Globus pallidus (tissue), 1 donor: Measurements from ENCODE around the gene TMEM169.
"Not testable (repeated sequence)": the region's sequence is repeated elsewhere in the genome, so short reads cannot be mapped to it uniquely, and the experiment has no call there.

Experiments
- DNase-seq: peaks from one replicate; pipeline ENCODE4 v3.0.0-alpha.2; 2015; ENCODE audit warnings: low spot score

The TMEM169 gene

DNA sequence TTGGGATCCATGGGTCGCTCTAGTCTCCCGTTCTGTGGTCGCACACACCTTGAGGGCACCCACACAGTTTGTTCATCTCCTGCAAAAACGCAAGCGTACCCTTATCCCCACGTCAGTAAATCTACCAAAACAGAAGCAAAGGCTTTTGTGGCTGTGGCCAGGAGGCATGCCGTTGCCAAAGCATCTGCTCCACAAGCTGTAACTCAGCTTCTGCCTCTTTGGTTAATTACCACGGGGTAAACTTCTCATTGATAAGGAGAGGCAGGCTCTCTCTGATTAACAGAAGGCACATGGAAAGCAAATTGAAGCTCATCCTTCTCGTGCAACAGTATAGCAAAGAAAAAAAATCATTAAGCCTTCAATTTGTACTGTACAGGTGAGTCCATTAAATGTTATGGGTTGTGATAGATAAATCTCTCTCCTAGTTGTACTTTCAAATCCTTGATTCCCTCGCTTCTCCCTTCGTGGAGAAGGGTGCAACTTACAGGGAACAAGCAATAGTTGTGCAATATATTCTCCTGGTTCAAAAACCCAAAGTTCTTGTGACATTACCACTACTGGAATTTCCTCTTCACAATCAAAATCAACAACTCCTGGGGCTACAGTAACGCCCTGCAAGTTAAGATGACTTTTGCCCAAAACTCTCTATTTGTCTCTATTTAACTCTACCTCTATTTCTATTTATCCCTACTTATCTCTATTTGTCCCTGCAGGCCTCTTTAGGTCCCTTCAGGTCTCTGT, 10.4 kb upstream of the TMEM169 start:
- DNase-seq, result no peak

DNA sequence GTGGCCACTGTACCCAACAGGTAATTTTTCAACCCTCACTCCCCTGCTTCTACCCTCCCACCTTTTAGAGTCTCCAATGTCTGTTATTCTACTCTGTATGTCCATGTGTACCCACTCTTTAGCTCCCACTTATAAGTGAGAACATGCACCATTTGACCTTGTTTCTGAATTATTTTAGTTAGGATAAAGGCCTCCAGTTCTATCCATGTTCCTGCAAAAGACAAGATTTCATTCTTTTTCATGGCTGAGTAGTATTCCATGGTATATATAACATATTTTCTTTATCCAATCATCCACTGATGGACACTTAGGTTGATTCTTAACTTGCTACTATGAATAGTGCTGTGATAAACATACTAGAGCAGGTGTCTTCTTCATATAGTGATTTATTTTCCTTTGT, 9.2 kb upstream of the TMEM169 start:
- DNase-seq, result no peak

DNA sequence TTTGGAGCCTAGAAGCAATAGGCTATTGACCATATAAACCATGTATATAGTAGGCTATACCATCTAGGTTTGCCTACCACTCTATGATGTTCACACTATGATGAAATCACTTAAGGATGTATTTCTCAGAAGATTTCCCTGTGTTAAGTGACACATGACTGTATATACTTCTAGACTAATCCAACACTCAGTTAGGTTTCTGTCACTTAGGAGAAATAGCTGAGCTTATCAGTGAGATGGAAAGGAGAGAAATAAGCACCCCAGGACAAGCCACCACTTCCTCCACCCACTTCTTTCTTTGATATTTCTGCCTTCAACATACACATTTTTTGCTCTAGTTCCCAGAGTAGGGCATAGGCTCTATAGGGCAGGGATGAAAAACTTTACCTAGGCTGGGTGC, 7.9 kb upstream of the TMEM169 start:
- DNase-seq, result no peak

DNA sequence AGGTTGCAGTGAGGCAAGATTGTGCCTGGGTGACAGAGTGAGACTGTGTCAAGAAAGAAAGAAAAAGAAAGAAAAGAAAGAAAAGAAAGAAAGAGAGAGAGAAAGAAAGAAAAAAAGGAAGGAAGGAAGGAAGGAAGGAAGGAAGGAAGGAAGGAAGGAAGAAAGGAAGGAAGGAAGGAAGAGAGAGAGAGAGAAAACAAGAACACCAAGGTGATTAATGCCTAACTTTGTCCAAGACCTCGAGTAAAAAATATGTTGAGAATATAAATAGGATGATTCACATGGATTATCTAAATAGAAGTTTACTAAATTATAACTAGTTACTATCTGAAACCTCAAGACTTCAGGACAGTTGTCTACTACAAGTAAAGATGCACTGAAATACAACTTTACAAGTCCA, 7.3 kb upstream of the TMEM169 start:
- no peak for DNase-seq

DNA sequence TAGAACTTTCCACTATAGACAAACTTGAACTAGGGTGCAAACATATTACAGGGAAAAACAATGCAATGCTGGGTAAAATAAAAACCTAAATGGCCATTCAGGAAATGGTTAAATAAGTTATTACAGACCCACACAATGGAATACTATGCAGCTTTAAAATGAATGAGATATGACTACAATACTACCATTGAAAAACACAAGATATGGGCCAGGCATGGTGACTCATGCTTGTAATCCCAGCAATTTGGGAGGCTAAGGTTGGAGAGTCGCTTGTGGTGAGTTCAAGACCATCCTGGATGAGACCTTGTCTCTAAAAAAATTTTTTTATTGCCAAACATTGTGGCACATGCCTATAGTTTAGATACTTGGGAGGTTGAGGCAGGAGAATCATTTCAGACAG, 6.9 kb upstream of the TMEM169 start:
- DNase-seq, result no peak

DNA sequence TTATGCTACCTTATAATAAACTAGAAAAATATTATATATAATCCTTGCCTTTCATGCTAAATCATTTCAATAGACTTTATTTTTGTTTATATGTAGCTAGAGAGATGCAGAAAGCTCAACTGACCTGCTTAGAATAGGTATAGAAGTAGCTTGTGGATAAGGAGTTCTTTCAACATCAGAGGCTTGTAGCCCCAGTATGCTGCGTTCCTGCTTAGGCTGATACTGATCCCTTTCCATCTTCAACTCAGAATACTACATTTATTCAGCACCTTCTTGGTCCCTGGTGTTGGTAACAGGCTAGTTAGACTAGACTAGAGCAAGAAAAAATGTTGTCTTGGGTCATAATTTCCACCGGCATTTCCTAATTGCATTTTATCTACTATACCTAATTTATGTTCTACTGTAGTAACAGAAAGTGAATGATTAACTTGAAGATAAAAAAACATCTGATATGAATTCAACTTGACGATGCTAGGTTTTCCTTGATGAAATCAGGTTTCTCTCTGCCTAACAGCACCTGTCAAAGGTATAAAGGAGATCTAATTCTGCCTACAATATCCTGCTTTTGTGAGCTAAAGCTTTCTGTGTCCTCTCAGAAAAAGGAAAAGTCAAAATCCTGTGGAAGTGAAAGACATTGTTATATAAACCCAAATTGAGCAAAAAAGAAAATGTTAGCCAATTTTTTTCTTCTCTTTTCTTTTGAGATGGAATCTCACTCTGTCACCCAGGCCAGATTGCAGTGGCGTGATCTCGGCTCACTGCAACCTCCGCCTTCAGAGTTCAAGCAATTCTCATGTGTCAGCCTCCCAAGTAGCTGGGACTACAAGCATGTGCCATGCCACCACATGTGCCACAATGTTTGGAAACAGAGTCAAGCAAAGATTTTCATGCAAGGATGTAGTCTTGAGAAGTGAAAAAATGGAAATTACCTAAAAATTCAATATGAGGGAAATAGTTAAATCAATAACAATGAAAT, 5.9 kb upstream of the TMEM169 start:
- no peak for DNase-seq

DNA sequence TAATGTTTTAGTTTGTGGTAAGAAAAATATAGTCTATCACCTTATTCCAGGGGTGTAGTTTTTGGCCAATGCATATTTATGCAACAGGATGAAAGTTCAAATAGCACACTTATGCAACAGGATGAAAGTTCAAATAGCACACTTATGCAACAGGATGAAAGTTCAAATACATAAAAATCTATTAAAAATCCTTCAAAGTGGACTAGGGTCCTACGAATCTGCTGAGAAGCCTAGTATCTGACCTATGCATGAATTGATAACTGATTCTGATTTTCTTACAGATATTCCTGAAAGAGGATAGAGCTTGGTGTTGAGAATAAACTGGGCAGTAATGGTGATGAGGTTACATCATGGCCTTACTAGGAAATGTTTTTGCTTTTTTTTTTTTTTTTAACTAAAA, 2.9 kb upstream of the TMEM169 start:
- no peak for DNase-seq

DNA sequence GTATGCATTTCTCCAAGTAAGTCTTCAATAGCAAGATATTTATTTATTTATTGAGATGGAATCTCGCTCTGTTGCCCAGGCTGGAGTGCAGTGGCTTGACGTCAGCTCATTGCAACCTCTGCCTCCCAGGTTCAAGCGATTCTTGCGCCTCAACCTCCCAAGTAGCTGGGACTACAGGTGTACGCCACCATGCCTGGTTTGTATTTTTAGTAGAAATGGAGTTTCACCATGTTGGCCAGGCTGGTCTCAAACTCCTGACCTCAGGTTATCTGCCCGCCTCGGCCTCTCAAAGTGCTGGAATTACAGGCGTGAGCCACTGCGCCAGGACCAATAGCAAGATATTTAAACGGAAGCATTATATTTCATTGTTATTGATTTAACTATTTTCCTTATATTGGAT, 1.7 kb upstream of the TMEM169 start:
- not testable (repeated sequence) for DNase-seq

DNA sequence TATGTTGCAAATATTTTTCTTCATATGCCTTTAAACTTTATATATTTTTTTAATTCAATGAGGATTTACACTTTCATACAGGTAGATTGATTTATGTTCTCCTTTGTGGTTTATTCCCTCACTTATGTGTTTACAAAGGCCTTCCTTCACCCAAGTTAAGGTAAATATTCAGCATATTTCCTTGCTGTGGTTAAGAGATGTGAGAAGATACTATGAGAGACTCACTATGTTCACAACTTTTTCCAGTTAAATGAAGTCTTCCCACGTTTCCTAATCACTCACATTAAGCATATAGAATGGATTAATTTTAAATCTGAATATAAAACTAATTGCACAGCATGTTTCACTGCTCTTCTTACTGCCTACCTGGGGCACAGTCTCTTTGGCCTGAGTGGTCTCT, 707 bp upstream of the TMEM169 start:
- DNase-seq, result no peak

DNA sequence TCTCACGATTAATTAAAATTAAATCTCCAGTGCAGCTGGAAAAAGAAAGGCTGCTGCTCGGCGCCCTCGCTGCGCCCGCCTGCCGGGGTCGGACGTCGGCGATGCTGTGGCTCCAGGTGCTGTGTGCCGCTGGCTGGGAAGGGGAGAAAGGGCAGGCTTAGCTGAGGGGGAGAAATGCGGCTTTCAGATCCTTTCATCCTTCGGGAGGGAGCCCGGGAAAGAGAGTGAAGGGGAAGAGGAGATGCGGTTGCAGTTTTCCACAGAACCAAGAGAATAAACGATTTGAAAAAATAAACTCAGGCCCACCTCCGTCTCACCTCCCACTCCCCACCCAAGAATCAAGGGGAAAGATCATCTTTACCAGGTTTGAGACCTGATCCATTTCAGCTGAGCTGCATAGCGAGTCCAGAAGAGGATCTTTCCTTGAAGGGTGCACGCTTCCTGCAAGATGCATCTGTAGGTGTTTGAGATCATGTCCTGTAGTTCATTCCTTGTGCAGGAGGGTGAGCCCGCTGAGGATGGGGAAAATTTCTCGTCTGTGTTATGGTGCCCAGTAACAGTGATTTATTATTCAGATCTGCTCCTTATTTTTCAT, 495 bp downstream of the TMEM169 start:
- peak; percentile 16 for DNase-seq

DNA sequence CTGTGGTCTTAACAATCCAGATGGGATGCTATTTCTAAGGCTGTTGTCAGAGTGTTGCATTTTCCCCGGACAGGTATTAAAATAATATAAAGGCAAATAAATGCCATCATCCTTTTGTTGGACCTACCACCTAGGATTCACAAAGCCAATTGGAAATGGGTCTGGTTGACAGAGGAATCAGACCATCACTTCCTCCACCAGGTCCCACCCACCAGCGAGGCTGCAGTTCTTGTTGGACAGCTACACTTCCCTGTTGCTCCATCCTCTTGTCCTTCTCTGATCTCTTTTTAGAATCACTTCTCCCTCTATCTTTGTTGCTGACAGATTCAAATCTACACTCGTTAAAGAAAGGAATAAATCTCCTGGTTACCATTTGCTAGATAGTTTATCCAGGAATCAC, 1.1 kb downstream of the TMEM169 start:
- peak; percentile 40 for DNase-seq

DNA sequence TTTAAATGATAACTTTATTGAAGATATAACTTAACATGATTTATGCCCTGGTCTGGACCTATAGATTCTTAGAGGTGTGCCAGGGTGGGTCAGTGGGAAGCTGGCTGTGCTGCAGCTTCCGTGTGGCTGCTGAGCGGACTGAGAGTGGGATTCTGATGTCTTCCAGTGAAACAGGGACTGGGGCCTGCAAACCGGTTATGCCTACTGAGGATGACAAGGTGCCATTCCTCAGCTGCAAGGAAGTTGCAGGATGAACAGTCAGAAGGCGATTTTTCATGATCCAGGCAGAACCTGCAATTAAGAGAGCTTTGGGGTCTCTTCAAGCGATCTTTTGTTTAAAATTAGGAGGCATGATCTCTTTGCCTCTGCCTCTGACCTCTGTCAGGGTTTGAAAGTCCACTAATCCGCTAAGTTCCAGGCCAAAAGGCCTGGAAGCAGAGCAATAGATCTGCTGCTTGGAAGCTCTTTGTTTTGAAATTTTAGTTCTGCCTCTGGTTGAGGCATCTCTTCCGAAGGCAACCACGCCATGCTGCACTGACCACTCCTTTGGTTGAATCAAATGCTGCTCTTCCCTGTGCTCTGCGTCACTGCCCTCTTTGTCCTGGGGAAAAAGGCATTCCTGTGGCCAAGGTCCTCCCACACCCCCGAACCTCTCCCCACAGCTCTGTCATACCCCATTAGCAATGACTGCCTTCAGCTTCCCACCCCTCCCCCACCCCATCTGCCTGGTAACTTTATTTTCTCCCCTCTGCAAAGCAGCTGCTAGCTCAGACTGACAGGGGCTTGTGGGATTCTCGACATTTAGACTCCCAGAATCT, 2.0 kb downstream of the TMEM169 start:
- peak; percentile 26 for DNase-seq

DNA sequence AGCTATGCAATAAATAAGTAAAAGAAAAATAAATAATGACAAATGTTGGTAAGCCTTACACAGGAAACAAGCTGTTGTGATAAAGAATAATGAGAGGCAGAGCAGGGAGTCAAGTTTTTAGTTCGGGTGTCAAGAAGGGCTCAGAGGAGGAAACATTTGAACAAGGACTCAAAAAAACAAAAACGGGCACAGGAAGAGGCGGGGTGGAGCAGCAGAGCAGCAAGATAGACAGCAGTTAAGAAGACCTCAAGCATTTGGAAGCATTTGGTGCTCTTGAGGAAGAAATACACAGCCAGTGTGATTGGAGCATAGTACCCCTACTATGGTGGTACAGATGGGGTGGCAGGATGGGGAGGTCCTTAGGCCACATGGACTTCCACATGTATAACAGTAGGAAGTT, 2.8 kb downstream of the TMEM169 start:
- DNase-seq, result no peak

DNA sequence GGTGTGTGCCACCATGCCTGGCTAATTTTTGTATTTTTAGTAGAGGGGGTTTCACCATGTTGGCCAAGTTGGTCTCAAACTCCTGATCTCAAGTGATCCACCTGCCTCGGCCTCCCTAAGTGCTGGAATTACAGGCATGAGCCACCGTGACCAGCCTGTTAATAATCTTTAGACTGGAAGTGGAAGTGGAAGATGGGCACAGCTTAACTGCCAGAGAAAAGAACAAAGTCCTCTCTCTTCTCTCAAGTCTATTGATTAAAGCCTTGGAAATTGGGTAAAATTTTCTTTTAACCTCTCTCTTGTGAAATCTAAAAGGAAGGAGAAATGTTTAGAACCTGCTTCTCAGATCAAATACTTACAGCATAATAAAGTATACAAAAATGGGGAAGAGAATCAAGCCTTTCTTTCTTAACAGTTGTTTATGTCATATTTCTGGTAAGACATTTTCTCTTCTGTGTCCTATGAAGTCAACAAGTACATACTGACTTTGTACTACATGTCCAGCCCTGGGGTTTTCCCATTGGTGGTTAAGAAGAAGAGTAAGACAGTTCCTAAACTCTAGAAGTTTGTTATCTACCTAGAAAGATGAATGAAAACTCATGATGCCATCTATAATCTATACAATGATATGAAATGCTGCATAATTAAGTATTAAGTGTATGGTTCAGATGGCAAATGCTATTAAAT, 4.6 kb downstream of the TMEM169 start:
- no peak for DNase-seq

DNA sequence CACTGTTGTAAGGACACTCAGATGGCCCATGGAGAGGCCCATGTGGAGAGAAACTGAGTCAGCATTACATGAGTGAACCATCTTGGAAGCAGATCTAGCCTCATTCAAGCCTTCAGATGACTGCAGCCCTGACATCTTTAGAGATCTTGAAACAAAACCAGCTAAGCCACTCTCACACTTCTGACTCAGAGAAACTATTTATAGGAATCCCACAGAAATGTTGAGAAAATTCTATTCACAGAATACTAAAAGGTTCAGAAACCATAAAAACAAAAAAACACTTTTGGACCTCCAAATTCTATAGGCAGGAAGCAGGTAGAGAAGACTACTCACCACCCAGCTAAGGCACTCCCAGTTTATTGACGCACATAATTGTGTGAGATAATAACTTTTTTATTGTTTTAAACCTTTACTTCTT, 8.7 kb downstream of the TMEM169 start:
- no peak for DNase-seq

DNA sequence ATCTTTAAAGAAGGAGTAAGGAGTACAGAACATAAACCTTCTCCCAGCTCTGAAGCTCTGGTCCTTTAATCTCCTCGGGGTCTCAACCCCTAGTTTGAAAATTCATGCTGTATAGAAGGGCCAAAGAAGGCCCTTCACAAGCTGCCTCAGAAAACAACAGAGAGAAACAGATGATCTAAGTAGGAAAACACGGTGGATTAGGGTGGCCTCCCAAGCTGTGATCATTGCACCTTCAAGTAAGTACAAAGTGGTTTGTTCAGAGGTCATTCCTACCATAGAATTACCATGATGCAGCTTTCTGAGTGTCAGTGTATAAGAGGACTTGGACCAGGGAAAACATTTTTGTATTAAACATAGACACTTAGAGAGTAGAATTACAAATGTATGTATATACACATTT, 10.9 kb downstream of the TMEM169 start:
- DNase-seq, result no peak

DNA sequence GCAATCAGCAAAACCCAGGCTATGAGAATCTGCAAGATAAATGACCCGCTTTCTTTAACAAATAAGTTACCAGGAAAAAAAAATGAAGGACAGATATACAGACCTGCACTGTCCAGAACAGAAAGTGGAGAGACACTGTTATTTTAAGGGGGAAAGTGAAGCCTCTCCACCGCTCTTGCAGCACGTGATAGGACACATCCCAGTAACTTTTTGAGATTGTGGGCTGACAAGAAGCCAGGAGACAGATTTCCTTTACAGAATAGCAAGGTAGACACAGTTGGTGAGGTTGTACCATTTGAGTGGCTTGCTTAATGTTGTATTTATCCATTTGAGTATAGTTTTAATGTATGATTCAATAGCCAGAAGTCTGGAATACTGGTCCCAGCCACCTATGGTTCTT, 13.0 kb downstream of the TMEM169 start:
- DNase-seq, result no peak

DNA sequence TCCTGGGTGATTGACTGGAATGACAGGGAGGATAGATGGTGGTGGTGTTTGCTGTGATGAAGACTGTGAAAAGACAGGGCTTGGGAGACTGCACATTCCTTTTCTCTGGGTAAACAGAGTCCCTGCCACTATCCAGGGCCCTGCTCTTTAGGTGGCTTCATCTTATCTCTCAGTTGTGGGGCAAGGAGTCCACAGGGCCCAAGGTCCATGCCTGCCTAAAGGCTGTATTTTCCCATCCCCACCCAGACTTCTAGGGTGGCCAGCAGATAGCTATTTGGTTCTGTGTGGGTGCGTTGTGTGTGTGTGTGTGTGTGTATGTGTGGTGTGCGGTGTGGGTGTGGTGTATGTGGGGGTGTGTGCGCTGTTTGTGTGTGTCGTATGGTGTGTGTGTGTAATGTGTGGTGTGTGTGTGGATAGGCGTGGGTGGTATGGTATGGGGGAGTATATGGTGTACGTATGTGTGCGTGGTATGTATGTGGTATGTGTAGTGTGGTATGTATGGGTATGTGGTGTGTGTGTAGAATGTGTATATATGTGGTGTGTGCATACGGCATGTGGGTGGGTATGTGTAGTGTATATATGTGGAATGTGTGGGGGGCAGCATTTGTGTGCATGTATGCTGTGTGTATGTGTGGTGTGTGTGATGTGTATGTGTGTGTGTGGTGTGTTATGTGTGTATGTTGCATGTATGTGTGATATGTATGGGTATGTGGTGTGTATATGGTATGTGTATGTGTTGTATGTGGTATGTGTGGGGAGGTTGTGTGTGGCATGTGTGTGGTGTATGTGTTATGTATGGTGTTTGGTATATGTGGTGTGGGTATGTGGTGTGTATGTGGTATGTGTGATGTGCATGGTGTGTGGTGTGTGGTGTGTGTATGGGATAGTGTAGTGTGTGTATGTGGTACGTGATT, 17.0 kb downstream of the TMEM169 start:
- DNase-seq, result no peak

DNA sequence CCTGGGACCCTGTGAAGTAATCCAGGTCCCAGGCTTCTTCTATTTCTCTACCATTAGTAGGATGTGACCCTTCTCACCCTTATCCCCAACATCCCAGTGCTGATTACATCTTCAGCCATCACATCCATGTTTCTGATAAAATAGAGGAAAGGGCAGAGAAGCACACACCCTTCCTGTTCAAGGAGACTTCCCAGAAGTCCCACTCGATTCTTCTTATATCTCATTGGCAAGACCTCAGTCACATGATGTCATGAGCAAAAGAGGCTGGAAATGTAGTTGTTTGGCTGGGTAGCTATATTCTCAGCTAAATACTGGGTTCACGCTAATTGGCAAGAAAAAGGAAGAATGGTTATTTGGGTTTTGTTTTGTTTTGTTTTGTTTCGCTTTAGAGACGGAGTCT, 19.4 kb downstream of the TMEM169 start:
- no peak for DNase-seq

DNA sequence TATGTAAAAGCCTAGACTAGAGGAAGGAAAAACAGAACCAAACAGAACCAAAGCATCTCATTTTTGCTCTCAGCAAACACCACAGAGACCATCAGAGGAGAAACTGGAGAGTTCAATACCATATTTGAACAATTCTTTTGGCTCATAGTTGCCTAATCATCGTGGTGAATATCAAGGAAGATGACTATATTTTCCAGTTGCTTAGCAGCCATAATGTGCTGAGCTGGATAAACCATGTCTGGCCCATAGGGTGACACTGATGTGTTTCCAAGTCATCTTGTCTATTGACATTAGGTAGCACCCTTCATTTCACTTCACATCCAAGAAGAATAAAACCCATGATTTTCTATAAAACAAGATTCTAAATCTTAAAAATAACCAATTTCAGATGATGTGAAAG, 21.5 kb downstream of the TMEM169 start:
- no peak for DNase-seq
